Measurements from ENCODE around the gene TSPAN5. TPM values are rescaled to one million over a fixed set of nuclear protein-coding genes. Genes with fewer than 3 reads are reported as not detected.

The TSPAN5 gene
- total RNA-seq, 1 donor from 2014 or later: 61.4 TPM

GRCh38 chr4:98657531-98658286, 702 bp downstream of the TSPAN5 start:
- peaks cover 49% of the 10 kb centered on the region for H3K4me1 ChIP-seq (ENCODE audit: insufficient read depth, low read length)
- H3K4me3 ChIP-seq (ENCODE audit: insufficient read depth, low read depth, low read length): peak overlapping the region; percentile 98
- no peaks in the 10 kb centered on the region for H3K36me3 ChIP-seq (ENCODE audit: insufficient read depth, low read length)
- Mint-ChIP-seq H3K27ac (ENCODE audit: unreplicated experiment) (peak overlapping the region; percentile 91), H3K4me3 (ENCODE audit: unreplicated experiment) (peak overlapping the region; percentile 97), H3K4me1 (ENCODE audit: low read depth, unreplicated experiment) (peaks cover 51% of the 10 kb centered on the region), H3K27me3 (ENCODE audit: low read depth, unreplicated experiment) (no peaks in the 10 kb centered on the region), H3K36me3 (ENCODE audit: low read depth, unreplicated experiment) (no peaks in the 10 kb centered on the region), H3K9me3 (ENCODE audit: unreplicated experiment) (no peaks in the 10 kb centered on the region)
- FAIRE-seq (peak; percentile 45), DNase-seq (ENCODE audit: low read depth) (peak; percentile 68)
- peaks cover 65% of the 10 kb centered on the region for H3K79me2 ChIP-seq (ENCODE audit: insufficient read depth, low read length)
- peak overlapping the region; percentile 91 for H3K4me2 ChIP-seq (ENCODE audit: low read length)
- H3K27ac ChIP-seq (ENCODE audit: low read depth, low read length): peak overlapping the region; percentile 99
- H3K9me3 ChIP-seq (ENCODE audit: insufficient read depth, low read depth, low read length): no peaks in the 10 kb centered on the region
- no peak for TF ChIP-seq CTCF (IDR thresholded peaks at IDR 0.05; ENCODE audit: insufficient read depth, low read depth, low read length)
- TF ChIP-seq EZH2 (IDR thresholded peaks at IDR 0.05; ENCODE audit: insufficient read depth, low read length): no peak
- peaks cover 5% of the 10 kb centered on the region for H4K20me1 ChIP-seq (ENCODE audit: insufficient read depth, low read length)
- H3K27me3 ChIP-seq (ENCODE audit: insufficient read depth, low read length): no peaks in the 10 kb centered on the region
- peak overlapping the region; percentile 26 for H2AFZ ChIP-seq (ENCODE audit: low read depth, low read length)
- H3K9ac ChIP-seq (ENCODE audit: low read length): peak overlapping the region; percentile 96

GRCh38 chr4:98656886-98657285, 1.5 kb downstream of the TSPAN5 start:
- H2AFZ ChIP-seq (ENCODE audit: low read depth, low read length): no peak overlapping the region
- H3K36me3 ChIP-seq (ENCODE audit: insufficient read depth, low read length): no peaks in the 10 kb centered on the region
- peak overlapping the region; percentile 96 for H3K9ac ChIP-seq (ENCODE audit: low read length)
- H4K20me1 ChIP-seq (ENCODE audit: insufficient read depth, low read length): peaks cover 5% of the 10 kb centered on the region
- Mint-ChIP-seq H3K27ac (ENCODE audit: unreplicated experiment) (peak overlapping the region; percentile 50), H3K4me1 (ENCODE audit: low read depth, unreplicated experiment) (peaks cover 51% of the 10 kb centered on the region), H3K9me3 (ENCODE audit: unreplicated experiment) (no peaks in the 10 kb centered on the region), H3K36me3 (ENCODE audit: low read depth, unreplicated experiment) (no peaks in the 10 kb centered on the region), H3K4me3 (ENCODE audit: unreplicated experiment) (peak overlapping the region; percentile 97), H3K27me3 (ENCODE audit: low read depth, unreplicated experiment) (no peaks in the 10 kb centered on the region)
- H3K79me2 ChIP-seq (ENCODE audit: insufficient read depth, low read length): peaks cover 73% of the 10 kb centered on the region
- peak overlapping the region; percentile 99 for H3K27ac ChIP-seq (ENCODE audit: low read depth, low read length)
- H3K4me1 ChIP-seq (ENCODE audit: insufficient read depth, low read length): peaks cover 51% of the 10 kb centered on the region
- H3K4me2 ChIP-seq (ENCODE audit: low read length): peak overlapping the region; percentile 91
- no peak for FAIRE-seq
- no peaks in the 10 kb centered on the region for H3K9me3 ChIP-seq (ENCODE audit: insufficient read depth, low read depth, low read length)
- peak overlapping the region; percentile 98 for H3K4me3 ChIP-seq (ENCODE audit: insufficient read depth, low read depth, low read length)
- TF ChIP-seq CTCF (IDR thresholded peaks at IDR 0.05; ENCODE audit: insufficient read depth, low read depth, low read length) (no peak), EZH2 (IDR thresholded peaks at IDR 0.05; ENCODE audit: insufficient read depth, low read length) (no peak)
- no peaks in the 10 kb centered on the region for H3K27me3 ChIP-seq (ENCODE audit: insufficient read depth, low read length)
- no peak for DNase-seq (ENCODE audit: low read depth)

GRCh38 chr4:98656443-98656842, 2.0 kb downstream of the TSPAN5 start:
- TF ChIP-seq EZH2 (IDR thresholded peaks at IDR 0.05; ENCODE audit: insufficient read depth, low read length) (no peak), CTCF (IDR thresholded peaks at IDR 0.05; ENCODE audit: insufficient read depth, low read depth, low read length) (no peak)
- peak overlapping the region; percentile 98 for H3K4me3 ChIP-seq (ENCODE audit: insufficient read depth, low read depth, low read length)
- peaks cover 51% of the 10 kb centered on the region for H3K4me1 ChIP-seq (ENCODE audit: insufficient read depth, low read length)
- H3K36me3 Mint-ChIP-seq (ENCODE audit: low read depth, unreplicated experiment): no peaks in the 10 kb centered on the region
- H3K9me3 Mint-ChIP-seq (ENCODE audit: unreplicated experiment): no peaks in the 10 kb centered on the region
- peaks cover 78% of the 10 kb centered on the region for H3K79me2 ChIP-seq (ENCODE audit: insufficient read depth, low read length)
- peak overlapping the region; percentile 96 for H3K9ac ChIP-seq (ENCODE audit: low read length)
- H3K27ac Mint-ChIP-seq (ENCODE audit: unreplicated experiment): no peak overlapping the region
- no peaks in the 10 kb centered on the region for H3K9me3 ChIP-seq (ENCODE audit: insufficient read depth, low read depth, low read length)
- H3K4me3 Mint-ChIP-seq (ENCODE audit: unreplicated experiment): peak overlapping the region; percentile 97
- H3K27me3 Mint-ChIP-seq (ENCODE audit: low read depth, unreplicated experiment): no peaks in the 10 kb centered on the region
- H4K20me1 ChIP-seq (ENCODE audit: insufficient read depth, low read length): peaks cover 5% of the 10 kb centered on the region
- no peaks in the 10 kb centered on the region for H3K27me3 ChIP-seq (ENCODE audit: insufficient read depth, low read length)
- peaks cover 48% of the 10 kb centered on the region for H3K4me1 Mint-ChIP-seq (ENCODE audit: low read depth, unreplicated experiment)
- peak overlapping the region; percentile 91 for H3K4me2 ChIP-seq (ENCODE audit: low read length)
- FAIRE-seq (no peak), DNase-seq (ENCODE audit: low read depth) (no peak)
- H3K27ac ChIP-seq (ENCODE audit: low read depth, low read length): peak overlapping the region; percentile 99
- H2AFZ ChIP-seq (ENCODE audit: low read depth, low read length): no peak overlapping the region
- H3K36me3 ChIP-seq (ENCODE audit: insufficient read depth, low read length): no peaks in the 10 kb centered on the region
